NCI-H748 (cell line): Measurements from ENCODE around the gene XDH.
A peak's percentile ranks its signal among the peaks of the same experiment; 100 is the strongest.

Experiments
- DNase-seq: peaks from one replicate; lab custom pipeline; 2025; ENCODE audit not compliant: unreplicated experiment; lab: John Stamatoyannopoulos, UW

Gene XDH

GRCh38 chr2:31333046-31333445 is 81.5 kb downstream of the XDH start:
- DNase-seq: no peak

- DNase-seq: no peak
Observed at GRCh38 chr2:31332521-31332920, 82.0 kb downstream of the XDH start.

GRCh38 chr2:31331156-31331555 is 83.4 kb downstream of the XDH start:
- no peak for DNase-seq

GRCh38 chr2:31329081-31329625 is 85.4 kb downstream of the XDH start:
- no peak for DNase-seq

GRCh38 chr2:31328026-31328425 is 86.5 kb downstream of the XDH start:
- DNase-seq: no peak

GRCh38 chr2:31327505-31327904 is 87.0 kb downstream of the XDH start:
- DNase-seq: no peak

- DNase-seq: no peak
Observed at GRCh38 chr2:31324016-31324633, 90.4 kb downstream of the XDH start.

GRCh38 chr2:31322371-31322770 is 92.2 kb downstream of the XDH start:
- DNase-seq: no peak

GRCh38 chr2:31319406-31320175 is 95.0 kb downstream of the XDH start:
- peak; percentile 30 for DNase-seq

GRCh38 chr2:31318361-31319336 is 95.9 kb downstream of the XDH start:
- DNase-seq: no peak

GRCh38 chr2:31317396-31317795 is 97.1 kb downstream of the XDH start:
- no peak for DNase-seq

- no peak for DNase-seq
Observed at GRCh38 chr2:31314761-31315160, 99.8 kb downstream of the XDH start.

- DNase-seq: no peak
Observed at GRCh38 chr2:31312898-31313297, 101.6 kb downstream of the XDH start.

GRCh38 chr2:31304816-31305215 is 109.7 kb downstream of the XDH start:
- no peak for DNase-seq

GRCh38 chr2:31302940-31303563 is 111.5 kb downstream of the XDH start:
- no peak for DNase-seq

GRCh38 chr2:31300309-31300708 is 114.2 kb downstream of the XDH start:
- DNase-seq: no peak

- DNase-seq: no peak
Observed at GRCh38 chr2:31299547-31299946, 115.0 kb downstream of the XDH start.

GRCh38 chr2:31297751-31298150 is 116.8 kb downstream of the XDH start:
- no peak for DNase-seq

GRCh38 chr2:31296641-31297287 is 117.8 kb downstream of the XDH start:
- DNase-seq: no peak

GRCh38 chr2:31294196-31294595 is 120.3 kb downstream of the XDH start:
- DNase-seq: no peak
